HepG2 (cell line): ENCODE results near the gene ERFL. TPM values are rescaled to one million over a fixed set of nuclear protein-coding genes. Genes with fewer than 3 reads are reported as not detected.

Experiments
- ATF7-NPFF ChIP-seq: sonication (generic); formaldehyde crosslinking; IDR thresholded peaks from 2 replicates; pipeline ENCODE4 v1.8.1; 2023; ENCODE audit warnings: mild to moderate bottlenecking, low read depth, missing genetic modification reagents, moderate library complexity
- CSRNP1 ChIP-seq: sonication (generic); formaldehyde crosslinking; IDR thresholded peaks from 2 replicates; pipeline ENCODE4 v1.8.1; 2023; ENCODE audit warnings: mild to moderate bottlenecking, missing genetic modification reagents
- HES4 ChIP-seq: sonication (generic); formaldehyde crosslinking; IDR thresholded peaks from 2 replicates; pipeline ENCODE4 v1.9.0; 2021; ENCODE audit warnings: mild to moderate bottlenecking, missing genetic modification reagents, borderline replicate concordance
- HNRNPL ChIP-seq: fragments of 200-400 bp; formaldehyde crosslinking; IDR thresholded peaks from 2 replicates; pipeline ENCODE4 v1.6.1; 2017; ENCODE audit warnings: mild to moderate bottlenecking, low read depth, low read length
- HNRNPLL ChIP-seq: fragments of 200-400 bp; formaldehyde crosslinking; IDR thresholded peaks from 2 replicates; pipeline ENCODE4 v1.6.1; 2017; ENCODE audit warnings: mild to moderate bottlenecking, low read depth, low read length; ENCODE audit not compliant: poor library complexity, severe bottlenecking
- HOXA9 ChIP-seq: sonication (generic); formaldehyde crosslinking; IDR thresholded peaks from 2 replicates; pipeline ENCODE4 v1.8.1; 2022; ENCODE audit warnings: missing genetic modification reagents, mild to moderate bottlenecking, moderate library complexity, borderline replicate concordance
- KLF6 ChIP-seq: IDR thresholded peaks from 2 replicates; pipeline ENCODE4 v1.8.0; 2016; ENCODE audit warnings: missing biosample characterization, missing genetic modification reagents
- KMT2B ChIP-seq: IDR thresholded peaks from 2 replicates; pipeline ENCODE4 v1.6.1; 2016; ENCODE audit warnings: missing genetic modification reagents, missing compliant biosample characterization
- MBD4 ChIP-seq: IDR thresholded peaks from 2 replicates; pipeline ENCODE4 v1.6.1; 2012; ENCODE audit warnings: low read length, inconsistent platforms, borderline replicate concordance
- NONO ChIP-seq, 2 experiments: fragments of 450-650 bp in 1 of 2; sonication (generic) in 1 of 2; formaldehyde crosslinking in 1 of 2; IDR thresholded peaks in 1 of 2; conservative IDR thresholded peaks in 1 of 2; 2 replicates each; pipeline versions ENCODE4 v1.6.1 to v1.8.0; 2017 to 2022; ENCODE audit warnings: mild to moderate bottlenecking in 1 of 2, missing genetic modification reagents in 1 of 2, moderate library complexity in 1 of 2
- RBAK ChIP-seq: sonication (generic); formaldehyde crosslinking; IDR thresholded peaks from 2 replicates; pipeline ENCODE4 v1.5.1; 2020; ENCODE audit warnings: mild to moderate bottlenecking, missing genetic modification reagents
- TMF1 ChIP-seq: sonication (generic); formaldehyde crosslinking; IDR thresholded peaks from 2 replicates; pipeline ENCODE4 v1.8.1; 2022; ENCODE audit warnings: low read depth, missing genetic modification reagents
- ZBTB7A ChIP-seq: sonication (generic); formaldehyde crosslinking; IDR thresholded peaks from 2 replicates; pipeline ENCODE4 v1.8.0; 2022; ENCODE audit warnings: mild to moderate bottlenecking, missing genetic modification reagents
- ZFY ChIP-seq: sonication (generic); formaldehyde crosslinking; IDR thresholded peaks from 2 replicates; pipeline ENCODE4 v1.4.0; 2020; ENCODE audit warnings: missing genetic modification reagents
- ZNF207 ChIP-seq: fragments of 450-650 bp; IDR thresholded peaks from 2 replicates; pipeline ENCODE4 v1.6.1; 2016; ENCODE audit warnings: antibody characterized with exemption, borderline replicate concordance
- ZNF235 ChIP-seq: sonication (generic); formaldehyde crosslinking; IDR thresholded peaks from 2 replicates; pipeline ENCODE4 v1.8.1; 2023; ENCODE audit warnings: mild to moderate bottlenecking, missing genetic modification reagents, borderline replicate concordance
- ZNF350 ChIP-seq: sonication (generic); formaldehyde crosslinking; IDR thresholded peaks from 2 replicates; pipeline ENCODE4 v1.4.0; 2020; ENCODE audit warnings: mild to moderate bottlenecking, low read depth, missing genetic modification reagents, borderline replicate concordance
- ZNF362 ChIP-seq: sonication (generic); formaldehyde crosslinking; IDR thresholded peaks from 2 replicates; pipeline ENCODE4 v1.4.0; 2020; ENCODE audit warnings: missing genetic modification reagents, mild to moderate bottlenecking, borderline replicate concordance
- ZNF446 ChIP-seq: sonication (generic); formaldehyde crosslinking; IDR thresholded peaks from 2 replicates; pipeline ENCODE4 v1.5.0; 2020; ENCODE audit warnings: mild to moderate bottlenecking, missing genetic modification reagents
- ZNF513 ChIP-seq: sonication (generic); formaldehyde crosslinking; conservative IDR thresholded peaks from 2 replicates; pipeline ENCODE4 v1.5.0; 2020; ENCODE audit warnings: missing genetic modification reagents
- ZNF839 ChIP-seq: sonication (generic); formaldehyde crosslinking; IDR thresholded peaks from 2 replicates; pipeline ENCODE4 v1.4.0; 2020; ENCODE audit warnings: missing genetic modification reagents, mild to moderate bottlenecking, borderline replicate concordance
- polyA plus RNA-seq, 8 experiments: library from polyadenylated mRNA; depleted of rRNA in 3 of 8; stranded (reverse) in 7 of 8; unstranded in 1 of 8; fragments of >200 nt; fragmentation: Illumina TruSeq in 4 of 8; extraction: Trizol in 4 of 8; gene quantifications; 2 replicates each; pipeline versions ENCODE4 v1.2.1 to v1.2.3, GENCODE V29; 2011 to 2016; ENCODE audit warnings: low read depth in 4 of 8, missing spikeins in 1 of 8, mixed read lengths in 1 of 8; ENCODE audit not compliant: insufficient read depth in 1 of 8
- total RNA-seq, 5 experiments: library from RNA; depleted of rRNA; stranded (reverse); fragments of >200 nt; fragmentation: Illumina TruSeq; extraction: Trizol; gene quantifications; 2 replicates each; pipeline ENCODE4 v1.2.3, GENCODE V29; 2016; ENCODE audit warnings: low read depth in 1 of 5

ERFL gene
- total and polyA plus RNA-seq, 2 of the 13 experiments (the other 11 are each of a cell fraction or from before 2014, with no cell fraction given): not detected

GRCh38 chr19:41859618-41860418, 68.4 kb downstream of the ERFL start, which contains the start of gene RPS19 (continued):
- TF ChIP-seq ZNF235 (CRISPR knock-in tag) (no peak), HES4 (CRISPR knock-in tag) (peak; percentile 69), ZBTB7A (CRISPR knock-in tag) (peak; percentile 75), TMF1 (CRISPR knock-in tag) (no peak; the same call in 1 of the 2 replicates), ZNF207 (no peak), ZNF839 (no peak), NONO (IDR thresholded peaks at IDR 0.05) (no peak), NONO (CRISPR knock-in tag; conservative IDR thresholded peaks at IDR 0.05) (peak; percentile 63), HNRNPL (no peak), ZNF362 (no peak; the same call in 1 of the 2 replicates), MBD4 (no peak), HOXA9 (CRISPR knock-in tag) (no peak), RBAK (no peak), KMT2B (peak; percentile 81), HNRNPLL (no peak), ZNF513 (CRISPR knock-in tag) (no peak), CSRNP1 (no peak), KLF6 (CRISPR knock-in tag) (peak; percentile 85; the same call in 1 of the 2 replicates), ATF7-NPFF (CRISPR knock-in tag) (0 out of 2 replicates have a peak, but pooled peaks have one; percentile 70), ZNF350 (CRISPR knock-in tag) (peak; percentile 71; the same call in 1 of the 2 replicates), ZNF446 (CRISPR knock-in tag) (no peak), ZFY (CRISPR knock-in tag) (peak; percentile 93)
